Activated CD4-positive, alpha-beta T cell treated with anti-CD3 and anti-CD28 coated beads for 1 hour (primary cell): ENCODE data around the gene PALMD.

ENCODE experiments used
- DNase-seq: peaks from one replicate; pipeline ENCODE4 v3.0.0-alpha.2; 2020

The PALMD gene

DNA sequence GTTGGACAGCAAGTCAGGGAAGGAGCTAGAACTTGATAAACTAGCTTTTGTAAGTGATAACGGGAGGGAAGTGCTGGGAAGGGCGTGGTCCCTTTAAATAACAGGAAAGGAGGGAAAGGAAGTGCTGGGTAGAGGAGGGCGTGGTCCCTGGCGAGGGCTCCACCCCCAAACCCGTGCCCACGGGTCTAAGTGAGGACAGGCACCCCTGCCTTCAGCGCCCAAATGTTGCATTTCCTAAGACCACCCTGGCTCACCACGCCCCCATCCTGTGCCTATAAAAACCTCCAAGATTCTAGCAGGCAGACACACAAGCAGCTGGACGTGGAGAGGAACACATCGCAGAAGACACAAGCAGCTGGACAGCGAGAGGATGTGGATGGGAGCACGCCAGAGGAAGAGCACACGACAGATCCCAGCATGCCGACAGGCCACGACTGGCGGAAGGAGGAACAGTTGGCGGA is 58.5 kb downstream of the PALMD start:
- no peak for DNase-seq

- no peak for DNase-seq
These were observed 59.5 kb downstream of the PALMD start for GRCh38 chr1:99705385-99705784.

- peak; percentile 19 for DNase-seq
These were observed 61.7 kb downstream of the PALMD start for GRCh38 chr1:99707535-99708142.

DNA sequence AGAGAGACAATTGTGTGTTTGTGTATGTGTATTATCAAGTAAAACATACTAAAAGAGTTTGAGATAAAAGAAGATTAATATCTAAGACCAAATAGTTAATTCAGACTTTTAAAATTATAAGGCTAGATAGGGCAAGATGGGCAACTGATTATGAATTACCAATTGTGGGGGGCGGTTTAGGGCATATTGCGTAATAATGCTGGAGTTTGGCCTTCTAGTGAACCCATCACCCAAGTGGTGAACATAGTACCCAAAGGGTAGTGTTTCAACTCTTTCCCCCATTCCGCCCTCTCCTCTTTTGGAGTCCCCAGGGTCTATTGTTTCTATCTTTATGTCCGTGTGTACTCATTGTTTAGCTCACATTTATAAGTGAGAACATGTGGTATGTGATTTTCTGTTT is 65.1 kb downstream of the PALMD start:
- DNase-seq, result no peak

GRCh38 chr1:99713006-99713405 is 67.1 kb downstream of the PALMD start:
- DNase-seq, result no peak

DNA sequence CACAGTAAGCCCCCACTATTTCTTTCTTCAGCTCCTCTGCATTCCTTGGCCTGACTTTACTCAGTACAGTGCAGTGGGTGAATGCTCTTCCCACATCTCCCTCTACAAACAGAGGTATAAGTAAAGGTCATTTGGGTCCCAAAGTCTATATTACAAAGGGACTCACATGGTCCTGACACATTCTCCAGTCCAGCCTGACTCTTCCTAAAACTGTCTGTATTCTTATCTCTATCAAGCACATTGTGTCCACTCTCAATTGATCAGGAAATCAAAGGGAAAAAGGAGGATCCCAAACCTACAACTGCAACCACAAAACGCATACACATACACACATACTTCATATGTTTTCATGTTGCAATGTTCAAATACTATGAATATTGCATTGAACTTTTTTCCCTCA is 71.1 kb downstream of the PALMD start:
- DNase-seq, result no peak

DNA sequence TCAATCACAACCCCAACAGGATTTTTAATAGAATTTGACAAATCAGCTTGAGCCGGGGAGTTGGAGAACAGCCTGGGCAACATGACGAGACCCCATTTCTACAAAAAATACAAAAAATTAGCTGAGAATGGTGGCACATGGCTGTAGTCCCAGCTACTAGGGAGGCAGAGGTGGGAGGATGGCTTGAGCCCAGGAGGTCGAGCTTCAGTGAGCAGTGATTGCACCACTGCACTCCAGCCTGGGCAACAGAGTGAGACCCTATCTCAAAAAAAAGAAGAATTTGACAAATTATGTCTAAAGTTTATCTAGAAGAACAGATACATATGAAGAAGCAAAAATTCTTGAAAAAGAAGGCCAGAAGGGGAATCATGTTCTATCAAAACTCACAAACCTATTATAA is 77.3 kb downstream of the PALMD start:
- no peak for DNase-seq

GRCh38 chr1:99725996-99726395 is 80.1 kb downstream of the PALMD start:
- DNase-seq, result no peak

DNA sequence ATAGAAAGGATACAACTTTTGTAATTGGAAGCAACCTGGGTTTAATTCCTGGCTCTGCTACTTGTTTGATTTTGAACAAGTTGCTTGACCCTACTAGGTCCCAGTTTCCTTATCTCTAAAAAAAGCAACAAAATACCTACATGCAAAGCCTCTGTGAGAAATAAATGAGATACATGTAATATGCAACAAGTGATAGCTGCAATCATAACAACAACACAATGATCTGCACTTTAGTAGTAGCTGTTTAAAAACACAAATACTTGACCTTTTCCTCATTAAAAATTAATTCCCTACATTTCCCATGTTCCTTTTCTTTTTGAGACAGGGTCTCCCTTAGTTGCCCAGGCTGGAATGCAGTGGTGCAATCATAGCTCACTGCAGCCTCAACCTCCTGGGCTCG is 80.5 kb downstream of the PALMD start:
- DNase-seq, result no peak

- DNase-seq, result no peak
These were observed 80.9 kb downstream of the PALMD start for GRCh38 chr1:99726818-99727217.

GRCh38 chr1:99727575-99728185 is 81.8 kb downstream of the PALMD start:
- DNase-seq, result no peak

GRCh38 chr1:99728494-99729235 is 82.8 kb downstream of the PALMD start:
- no peak for DNase-seq

DNA sequence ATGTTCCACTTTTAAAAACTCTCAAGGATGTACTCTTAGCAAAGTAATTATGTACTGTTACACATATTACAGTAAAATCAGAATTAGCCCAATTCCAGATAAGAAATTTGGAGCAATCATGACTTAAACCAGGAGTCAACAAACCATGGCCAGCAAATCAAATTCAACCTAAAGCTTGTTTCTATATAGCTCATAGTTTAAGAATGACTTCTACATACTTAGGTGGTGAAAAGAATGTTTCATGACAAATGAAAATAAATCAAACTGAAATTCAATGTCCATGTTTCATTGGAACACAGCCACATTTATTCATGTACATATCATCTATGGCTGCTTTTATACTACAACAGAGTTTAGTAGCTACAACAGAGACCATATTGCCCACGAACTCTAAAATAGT is 85.5 kb downstream of the PALMD start:
- no peak for DNase-seq

GRCh38 chr1:99735852-99736251 is 89.9 kb downstream of the PALMD start:
- DNase-seq, result no peak

- no peak for DNase-seq
These were observed 91.1 kb downstream of the PALMD start for GRCh38 chr1:99737016-99737415.

GRCh38 chr1:99738858-99739465 is 93.0 kb downstream of the PALMD start:
- DNase-seq, result no peak

- DNase-seq, result no peak
These were observed 94.2 kb downstream of the PALMD start for GRCh38 chr1:99740141-99740540.
